ENCODE data around the gene DIP2C.

Gene DIP2C

DNA sequence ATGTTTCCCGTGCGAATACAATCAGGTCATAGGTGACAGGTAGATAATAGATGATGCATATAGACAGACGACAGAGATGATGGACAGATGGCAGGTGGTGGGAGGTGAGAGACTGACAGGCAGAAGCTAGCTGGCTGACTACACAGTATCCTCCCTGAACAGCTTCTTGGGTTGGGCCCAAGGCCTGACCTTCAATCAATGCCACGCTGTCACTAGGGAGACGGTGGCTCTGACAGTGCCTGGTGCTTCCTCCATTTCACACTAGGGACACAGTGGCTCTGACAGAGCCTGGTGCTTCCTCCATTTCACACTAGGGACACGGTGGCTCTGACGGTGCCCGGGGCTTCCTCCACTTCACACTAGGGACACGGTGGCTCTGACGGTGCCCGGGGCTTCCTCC, 200.1 kb downstream of the DIP2C start:
- ATAC-seq = no peak

DNA sequence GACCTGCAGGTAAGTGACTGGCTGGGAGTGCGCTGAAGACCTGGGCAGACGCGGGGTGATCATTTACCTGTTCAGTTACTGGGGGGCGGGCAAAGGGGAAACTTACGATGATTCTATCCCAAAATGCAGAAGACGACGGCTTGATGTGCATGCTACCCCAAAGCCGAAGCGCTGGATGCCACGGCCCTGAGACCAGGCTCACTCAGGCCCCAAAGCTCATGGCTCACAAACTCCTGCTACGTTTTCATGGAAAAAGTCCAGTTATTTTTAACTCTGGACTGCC, 200.6 kb downstream of the DIP2C start:
- Mint-ChIP-seq H3K4me1 (peaks cover 11% of the 10 kb centered on the region), H3K4me3 (no peak overlapping the region), H3K36me3 (no peaks in the 10 kb centered on the region), H3K27ac (no peak overlapping the region), H3K9me3 (no peaks in the 10 kb centered on the region)
- DNase-seq (ENCODE audit: low spot score in 2 of 2) = no peak
- ATAC-seq = no peak

More for the DNA sequence above, 200.1 kb downstream of the DIP2C start:
- H3K4me3 Mint-ChIP-seq = no peak overlapping the region
- H3K4me1 Mint-ChIP-seq = peaks cover 7% of the 10 kb centered on the region
- H3K27ac Mint-ChIP-seq = no peak overlapping the region
- DNase-seq (ENCODE audit: low spot score in 2 of 2) = no peak
- H3K9me3 Mint-ChIP-seq = no peaks in the 10 kb centered on the region
- H3K36me3 Mint-ChIP-seq = no peaks in the 10 kb centered on the region

DNA sequence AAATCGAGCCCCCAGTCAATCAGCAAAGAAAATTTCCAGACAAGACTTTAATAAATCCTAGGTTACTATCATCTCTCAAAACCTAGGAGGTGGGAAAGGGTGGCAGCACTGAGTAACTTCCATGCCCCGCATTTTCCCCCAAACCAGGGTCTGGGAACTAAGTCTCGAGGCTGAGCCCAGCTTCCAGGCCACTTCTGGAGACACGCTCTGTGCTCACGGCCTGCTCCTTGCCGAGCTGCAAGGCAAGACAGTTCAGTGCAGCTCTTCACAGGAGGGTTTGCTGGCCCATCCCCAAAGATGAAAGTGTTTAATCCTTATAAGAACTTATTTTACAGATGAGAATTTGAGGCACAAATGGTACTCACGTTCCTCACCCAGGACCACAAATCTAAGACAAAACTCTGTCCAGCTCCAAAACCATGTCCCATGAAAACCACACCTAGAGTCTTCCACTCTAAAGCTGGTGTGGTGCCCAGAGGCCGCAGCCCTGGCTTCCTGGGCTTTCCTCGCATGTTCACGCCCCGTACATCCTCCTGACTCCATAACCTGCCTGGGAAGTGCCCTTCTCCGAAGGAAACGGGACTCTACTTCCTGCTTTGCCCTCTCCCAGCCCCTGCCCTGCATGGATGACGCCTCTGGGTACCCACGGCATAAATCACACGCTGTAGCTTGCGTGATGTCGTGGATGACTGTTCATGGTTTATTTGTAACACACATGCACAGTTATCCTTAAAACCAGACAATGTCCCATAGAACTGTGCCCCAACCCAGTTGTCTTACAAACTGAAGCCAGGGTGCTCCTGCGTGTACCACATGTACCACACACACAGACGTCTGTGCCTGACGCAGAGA, 201.2 kb downstream of the DIP2C start:
- Mint-ChIP-seq H3K4me3 (no peak overlapping the region), H3K9me3 (no peaks in the 10 kb centered on the region), H3K36me3 (no peaks in the 10 kb centered on the region), H3K4me1 (peaks cover 12% of the 10 kb centered on the region), H3K27ac (no peak overlapping the region)
- ATAC-seq (no peak), DNase-seq (ENCODE audit: low spot score in 2 of 2) (no peak)

DNA sequence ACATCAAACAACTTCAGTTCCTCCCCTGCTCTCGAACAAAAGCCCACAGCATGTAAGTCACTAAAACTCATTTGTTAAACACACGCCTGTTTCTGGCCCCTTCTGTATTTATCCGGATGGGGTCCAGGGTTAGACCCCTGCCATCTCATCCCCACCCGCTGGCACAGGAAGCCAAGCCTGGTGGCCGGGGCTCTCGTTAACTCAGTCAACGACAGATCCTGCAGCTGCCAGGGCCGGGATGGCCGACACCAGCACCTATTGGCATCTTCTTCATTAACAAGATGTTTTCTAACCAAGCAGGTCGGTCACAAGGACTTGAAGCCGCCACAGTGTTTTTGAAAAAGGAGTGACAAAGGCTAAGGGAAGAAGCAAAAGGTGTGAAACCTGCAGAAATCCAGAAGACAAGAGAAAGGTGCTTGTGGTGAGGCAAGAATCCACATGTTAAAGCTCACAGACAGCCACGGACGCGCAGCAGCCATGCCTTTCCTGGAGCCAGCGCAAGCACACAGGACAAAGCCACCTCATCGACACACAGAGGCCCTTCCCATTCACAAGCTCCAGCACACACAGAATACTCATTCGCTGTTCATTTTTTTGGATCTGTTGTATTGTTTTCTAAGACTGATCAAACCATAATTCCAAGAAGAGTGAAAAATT, 202.7 kb downstream of the DIP2C start:
- ATAC-seq (no peak), DNase-seq (ENCODE audit: low spot score in 2 of 2) (no peak)
- Mint-ChIP-seq H3K9me3 (no peaks in the 10 kb centered on the region), H3K27ac (no peak overlapping the region), H3K4me3 (no peak overlapping the region), H3K36me3 (no peaks in the 10 kb centered on the region), H3K4me1 (peaks cover 12% of the 10 kb centered on the region)

DNA sequence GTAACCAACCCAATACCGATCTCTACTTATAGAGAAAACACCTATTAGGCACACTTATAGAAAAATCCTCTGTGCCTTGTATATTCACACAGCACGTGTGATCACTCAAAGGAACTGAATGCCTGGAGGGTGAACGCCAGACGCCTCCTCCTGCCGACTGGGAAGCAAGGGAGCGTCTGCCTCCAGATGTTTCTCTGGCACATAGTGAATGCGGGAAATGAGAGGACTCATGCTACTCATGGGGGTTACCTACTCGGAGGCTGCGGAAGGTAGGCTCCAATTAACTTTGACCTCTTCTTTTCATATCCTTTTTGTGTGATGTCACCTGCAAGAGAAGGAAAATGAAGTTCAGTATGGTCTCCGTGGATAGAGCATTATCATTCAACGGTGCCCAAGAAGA, 203.3 kb downstream of the DIP2C start:
- ATAC-seq (no peak), DNase-seq (ENCODE audit: low spot score in 2 of 2) (no peak)
- peaks cover 12% of the 10 kb centered on the region for H3K4me1 Mint-ChIP-seq
- peak overlapping the region; percentile 96 for H3K27ac Mint-ChIP-seq
- no peaks in the 10 kb centered on the region for H3K9me3 Mint-ChIP-seq
- H3K4me3 Mint-ChIP-seq = no peak overlapping the region
- no peaks in the 10 kb centered on the region for H3K36me3 Mint-ChIP-seq

DNA sequence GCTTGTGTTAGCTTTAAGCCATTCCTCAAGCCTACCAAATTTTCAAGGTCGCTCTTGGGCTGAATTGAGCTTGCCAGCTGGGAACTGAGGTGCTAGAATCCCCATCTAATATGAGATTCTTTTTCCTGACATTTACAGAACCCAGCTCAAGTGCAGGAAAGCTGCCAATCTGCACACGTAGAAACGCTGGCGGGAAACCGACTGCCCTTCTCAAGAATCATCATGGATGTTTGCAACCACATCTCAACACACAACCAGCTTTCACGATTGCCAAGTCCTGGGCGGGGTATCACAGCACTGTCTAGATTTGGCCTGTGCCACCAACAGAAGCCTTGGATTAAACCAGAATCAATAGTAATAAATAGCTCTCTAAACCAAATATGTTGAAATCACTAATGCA, 203.7 kb downstream of the DIP2C start:
- DNase-seq (ENCODE audit: low spot score in 2 of 2) = no peak
- Mint-ChIP-seq H3K27ac (peak overlapping the region; percentile 96), H3K9me3 (no peaks in the 10 kb centered on the region)

DNA sequence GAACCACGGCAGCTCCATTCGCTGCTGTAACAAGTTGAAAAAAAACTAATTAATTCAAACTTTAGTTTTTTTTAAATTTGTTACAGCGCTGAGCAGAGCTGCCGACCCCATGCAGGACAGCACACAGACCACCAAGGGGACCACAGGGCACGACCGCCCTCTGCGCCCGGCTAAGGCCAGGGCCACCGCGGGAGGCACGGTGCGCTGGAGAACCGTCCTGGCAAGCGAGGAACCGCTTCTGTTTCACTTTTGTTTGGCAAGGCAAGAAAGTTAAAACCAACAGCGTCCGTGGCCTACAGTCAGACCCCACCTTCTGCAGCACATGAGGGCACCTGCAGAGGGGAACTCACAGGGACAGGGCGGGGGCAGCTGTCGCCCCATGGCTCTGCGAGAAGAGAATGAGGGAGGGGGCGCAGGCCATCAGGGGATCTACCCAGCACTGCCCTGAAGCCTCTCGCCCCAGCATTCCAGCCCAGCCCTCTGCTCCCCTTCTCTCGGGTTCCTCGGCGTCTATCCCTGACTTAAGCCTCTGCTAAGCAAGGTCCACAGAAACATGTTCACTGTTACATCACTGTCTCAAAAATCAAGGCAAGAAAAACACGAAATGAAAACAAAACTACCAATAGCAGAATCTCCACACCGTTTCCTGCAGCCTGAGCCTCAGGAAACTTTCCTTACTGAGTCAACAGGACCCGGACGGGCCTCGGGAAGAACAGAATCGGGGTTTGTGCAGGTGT, 204.4 kb downstream of the DIP2C start:
- Mint-ChIP-seq H3K36me3 (no peaks in the 10 kb centered on the region), H3K4me3 (peak overlapping the region; percentile 76), H3K4me1 (peaks cover 12% of the 10 kb centered on the region), H3K27ac (peak overlapping the region; percentile 96), H3K9me3 (no peaks in the 10 kb centered on the region)
- peak in 1 of 2 donors; percentile 54 for DNase-seq (ENCODE audit: low spot score in 2 of 2)
- ATAC-seq = peak; percentile 76

More for the DNA sequence above, 203.7 kb downstream of the DIP2C start:
- no peak for ATAC-seq
- Mint-ChIP-seq H3K36me3 (no peaks in the 10 kb centered on the region), H3K4me1 (peaks cover 12% of the 10 kb centered on the region), H3K4me3 (peak overlapping the region; percentile 76)

DNA sequence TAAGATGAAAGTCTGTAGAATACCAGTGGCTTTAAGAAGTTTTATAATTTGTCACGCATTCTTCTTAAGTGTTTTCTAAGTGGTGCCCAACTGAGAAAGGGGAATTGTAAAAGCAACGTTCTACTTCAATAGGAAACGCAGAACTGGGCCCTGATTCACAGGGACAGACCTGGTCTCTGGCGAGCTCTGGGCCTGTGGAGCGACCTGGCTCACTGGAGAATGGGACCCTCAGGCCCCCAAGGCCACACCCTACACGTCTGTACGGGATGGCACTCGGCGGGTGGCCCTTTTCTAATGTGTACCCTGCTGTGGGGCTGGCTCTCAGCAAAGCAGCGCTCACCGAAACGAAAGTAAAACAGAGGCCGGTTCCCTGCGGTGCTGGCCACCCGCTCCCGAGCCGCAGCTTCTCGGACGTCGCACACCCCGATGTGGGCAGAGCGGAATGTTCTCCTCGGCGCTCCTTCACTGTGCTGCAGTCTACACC, 205.0 kb downstream of the DIP2C start:
- Mint-ChIP-seq H3K4me1 (peaks cover 12% of the 10 kb centered on the region), H3K27ac (peak overlapping the region; percentile 96), H3K36me3 (no peaks in the 10 kb centered on the region), H3K4me3 (peak overlapping the region; percentile 76), H3K9me3 (no peaks in the 10 kb centered on the region)
- peak; percentile 76 for ATAC-seq
- DNase-seq (ENCODE audit: low spot score in 2 of 2) = peak; percentile 16 to 60

DNA sequence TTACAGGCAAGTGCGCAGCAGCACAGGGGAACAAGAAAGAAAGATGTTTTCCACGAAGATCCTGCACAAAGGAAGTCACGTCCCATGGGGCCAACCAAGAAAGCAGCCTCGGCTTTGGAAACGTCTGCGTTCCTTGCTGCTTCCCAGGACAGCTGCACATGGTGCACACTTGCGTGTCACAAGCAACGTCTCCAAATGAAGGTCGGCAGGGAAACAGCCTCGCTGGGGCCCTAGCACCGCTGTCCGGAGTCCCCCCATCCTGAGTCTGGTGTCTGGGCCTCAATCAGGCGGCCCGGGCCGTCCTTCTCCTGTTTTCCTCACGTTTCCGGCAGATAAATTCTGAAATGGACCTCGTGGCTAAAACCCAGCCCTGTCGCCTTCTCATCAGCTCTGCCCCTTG, 206.2 kb downstream of the DIP2C start:
- ATAC-seq (no peak), DNase-seq (ENCODE audit: low spot score in 2 of 2) (no peak)
- no peak overlapping the region for H3K27ac Mint-ChIP-seq
- no peak overlapping the region for H3K4me3 Mint-ChIP-seq
- peaks cover 18% of the 10 kb centered on the region for H3K4me1 Mint-ChIP-seq
- H3K36me3 Mint-ChIP-seq = no peaks in the 10 kb centered on the region
- H3K9me3 Mint-ChIP-seq = no peaks in the 10 kb centered on the region

DNA sequence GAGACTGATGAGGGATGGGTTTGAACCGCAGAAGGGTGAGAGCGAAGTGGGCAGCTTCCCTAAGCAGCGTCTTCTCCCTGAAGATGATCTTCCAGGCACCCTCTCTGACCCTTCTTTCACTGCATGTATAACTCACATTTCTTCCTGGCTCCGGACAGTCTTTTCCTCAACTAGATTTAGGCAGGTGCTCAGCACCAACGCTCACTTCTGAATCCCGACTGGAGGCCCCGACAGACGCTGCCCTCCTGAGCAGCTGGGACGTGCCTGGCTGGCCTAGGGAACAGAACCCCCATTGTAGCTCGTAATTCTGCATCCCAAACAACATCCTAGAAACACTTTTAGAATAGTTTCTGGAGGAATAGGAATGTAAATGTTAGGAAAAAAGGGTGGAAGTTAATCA, 206.6 kb downstream of the DIP2C start:
- Mint-ChIP-seq H3K4me3 (no peak overlapping the region), H3K9me3 (peaks cover under 1% of the 10 kb centered on the region), H3K27ac (no peak overlapping the region), H3K4me1 (peaks cover 20% of the 10 kb centered on the region), H3K36me3 (no peaks in the 10 kb centered on the region)
- no peak for ATAC-seq
- DNase-seq (ENCODE audit: low spot score in 2 of 2) = no peak

DNA sequence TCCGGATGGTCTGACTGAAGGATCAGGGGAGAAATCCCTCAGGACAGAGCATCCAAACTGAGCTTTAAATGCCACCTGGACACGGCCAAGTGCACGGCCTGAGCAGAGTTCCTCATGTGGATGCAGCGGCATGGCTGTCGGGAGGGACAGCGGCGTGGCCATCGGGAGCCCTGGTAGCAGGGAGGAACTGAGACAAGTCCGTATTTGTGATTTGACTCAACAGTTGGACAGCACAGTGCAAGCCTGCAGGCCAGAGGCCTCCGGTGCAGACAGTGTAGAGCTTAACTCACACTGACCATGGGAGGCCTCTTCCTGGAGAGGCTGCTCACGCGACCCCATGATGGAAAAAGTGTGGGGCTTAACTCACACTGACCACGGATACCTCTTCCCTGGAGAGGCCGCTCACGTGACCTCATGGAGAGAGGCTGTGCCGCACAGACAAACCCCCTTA, 207.4 kb downstream of the DIP2C start:
- Mint-ChIP-seq H3K9me3 (peaks cover 5% of the 10 kb centered on the region), H3K4me1 (peaks cover 28% of the 10 kb centered on the region), H3K4me3 (no peak overlapping the region), H3K27ac (no peak overlapping the region), H3K36me3 (no peaks in the 10 kb centered on the region)
- no peak for DNase-seq (ENCODE audit: low spot score in 2 of 2)
- ATAC-seq = no peak

DNA sequence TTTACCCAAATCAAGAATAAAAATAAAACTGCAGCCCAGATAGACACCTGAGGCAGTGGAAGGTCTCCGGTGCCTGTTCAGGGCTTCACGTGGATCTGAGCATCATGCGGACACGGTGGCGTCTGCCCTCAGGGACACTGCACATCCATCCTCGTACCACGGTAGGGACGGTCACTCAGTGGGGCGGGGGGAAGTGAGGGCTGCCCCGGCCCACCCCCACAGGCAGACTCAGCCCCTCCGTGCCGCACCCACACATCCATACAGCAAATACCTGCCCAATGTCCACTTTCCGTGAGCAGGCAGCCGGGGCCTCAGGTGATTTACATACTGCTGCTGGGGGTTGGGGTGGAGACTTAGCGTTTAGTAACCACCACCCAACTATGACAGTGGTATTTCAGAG, 207.8 kb downstream of the DIP2C start:
- ATAC-seq (no peak), DNase-seq (ENCODE audit: low spot score in 2 of 2) (no peak)
- Mint-ChIP-seq H3K9me3 (peaks cover 8% of the 10 kb centered on the region), H3K4me3 (no peak overlapping the region), H3K36me3 (no peaks in the 10 kb centered on the region), H3K4me1 (peaks cover 33% of the 10 kb centered on the region), H3K27ac (no peak overlapping the region)

DNA sequence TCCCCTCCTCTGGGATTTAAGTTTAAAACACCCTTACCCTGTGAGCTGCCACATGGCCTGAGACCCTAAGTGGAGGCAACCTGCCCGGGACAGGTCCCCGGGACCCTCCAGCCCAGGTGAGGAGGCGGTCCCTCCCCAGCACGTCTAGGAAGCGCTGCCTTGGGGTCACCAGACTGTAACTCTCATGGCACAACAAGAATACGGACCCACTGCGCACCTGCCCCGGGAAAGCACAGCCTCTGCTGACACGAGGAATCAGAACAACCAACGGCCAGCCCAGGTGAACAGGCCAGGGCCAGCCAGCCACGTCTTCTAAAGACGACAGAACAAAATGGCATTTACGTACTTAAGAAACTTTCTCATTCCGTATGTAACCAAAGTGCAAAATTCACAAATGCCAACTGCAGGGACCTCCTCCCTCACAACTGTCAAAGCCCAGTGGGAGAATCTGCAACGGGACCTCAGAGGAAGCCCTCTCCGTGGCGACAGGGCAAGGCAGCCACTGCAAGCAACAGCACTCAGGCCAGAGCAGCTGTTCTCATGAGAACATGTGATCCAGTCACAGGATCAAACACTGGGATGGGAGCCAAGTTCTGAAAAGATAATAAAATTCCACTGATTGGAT, 208.4 kb downstream of the DIP2C start:
- Mint-ChIP-seq H3K27ac (no peak overlapping the region), H3K4me1 (peaks cover 33% of the 10 kb centered on the region), H3K9me3 (peaks cover 8% of the 10 kb centered on the region), H3K36me3 (no peaks in the 10 kb centered on the region), H3K4me3 (no peak overlapping the region)
- DNase-seq (ENCODE audit: low spot score in 2 of 2) (no peak), ATAC-seq (no peak)

DNA sequence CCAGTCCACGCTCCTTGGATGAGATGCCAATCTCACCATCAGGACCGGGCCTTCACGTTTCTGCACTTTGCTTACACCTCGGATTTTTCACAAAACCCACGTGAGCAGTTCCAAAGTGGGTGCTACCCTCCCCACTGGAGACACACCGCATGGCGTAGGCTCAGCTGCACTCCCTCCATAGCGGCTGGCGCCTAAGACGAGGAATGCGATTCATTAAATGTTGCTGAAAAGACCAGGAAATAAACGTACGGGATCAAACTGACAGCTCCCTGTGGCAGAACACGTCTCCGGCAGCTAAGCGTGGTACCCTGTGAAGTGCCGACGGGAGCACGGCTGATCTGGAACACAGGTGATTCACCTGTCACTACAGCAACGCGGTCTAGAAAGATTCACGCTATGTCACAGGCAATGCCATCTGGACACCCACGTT, 209.0 kb downstream of the DIP2C start:
- ATAC-seq (no peak), DNase-seq (ENCODE audit: low spot score in 2 of 2) (no peak)
- Mint-ChIP-seq H3K4me3 (no peak overlapping the region), H3K36me3 (no peaks in the 10 kb centered on the region), H3K9me3 (peaks cover 8% of the 10 kb centered on the region), H3K4me1 (peaks cover 33% of the 10 kb centered on the region), H3K27ac (no peak overlapping the region)

Measured in stimulated activated effector memory CD8-positive, alpha-beta T cell treated with anti-CD3 and anti-CD28 coated beads, Interleukin-12 subunit alpha, Interleukin-12 subunit beta, amount 100 ng/mL, for 72 hours (primary cell).